Memory B cell (primary cell): ENCODE measurements around the gene RGL3.

Source experiments
- ATAC-seq: fragments of 150-1000 bp; cut with Tn5 transposase; 2 replicates; pipeline ENCODE4 v1.10.0; 2021; ENCODE audit warnings: low read depth, mild to moderate bottlenecking, moderate library complexity
- DNase-seq, 2 donors: peaks; one replicate each; pipeline ENCODE4 v3.0.0; 2022; ENCODE audit warnings: low spot score in 2 of 2
- H3K27ac Mint-ChIP-seq: one replicate; pipeline ENCODE4 v1.8.0; 2022; ENCODE audit warnings: mild to moderate bottlenecking, moderate library complexity, mixed read lengths
- H3K27me3 Mint-ChIP-seq: one replicate; pipeline ENCODE4 v1.8.0; 2022; ENCODE audit warnings: mixed read lengths
- H3K36me3 Mint-ChIP-seq: one replicate; pipeline ENCODE4 v1.8.0; 2022; ENCODE audit warnings: mild to moderate bottlenecking, mixed read lengths
- H3K4me1 Mint-ChIP-seq: one replicate; pipeline ENCODE4 v1.8.0; 2022; ENCODE audit warnings: mixed read lengths
- H3K4me3 Mint-ChIP-seq: one replicate; pipeline ENCODE4 v1.8.0; 2022; ENCODE audit warnings: mild to moderate bottlenecking, moderate library complexity, mixed read lengths
- H3K9me3 Mint-ChIP-seq: one replicate; pipeline ENCODE4 v1.8.0; 2022; ENCODE audit warnings: mixed read lengths

The RGL3 gene

DNA sequence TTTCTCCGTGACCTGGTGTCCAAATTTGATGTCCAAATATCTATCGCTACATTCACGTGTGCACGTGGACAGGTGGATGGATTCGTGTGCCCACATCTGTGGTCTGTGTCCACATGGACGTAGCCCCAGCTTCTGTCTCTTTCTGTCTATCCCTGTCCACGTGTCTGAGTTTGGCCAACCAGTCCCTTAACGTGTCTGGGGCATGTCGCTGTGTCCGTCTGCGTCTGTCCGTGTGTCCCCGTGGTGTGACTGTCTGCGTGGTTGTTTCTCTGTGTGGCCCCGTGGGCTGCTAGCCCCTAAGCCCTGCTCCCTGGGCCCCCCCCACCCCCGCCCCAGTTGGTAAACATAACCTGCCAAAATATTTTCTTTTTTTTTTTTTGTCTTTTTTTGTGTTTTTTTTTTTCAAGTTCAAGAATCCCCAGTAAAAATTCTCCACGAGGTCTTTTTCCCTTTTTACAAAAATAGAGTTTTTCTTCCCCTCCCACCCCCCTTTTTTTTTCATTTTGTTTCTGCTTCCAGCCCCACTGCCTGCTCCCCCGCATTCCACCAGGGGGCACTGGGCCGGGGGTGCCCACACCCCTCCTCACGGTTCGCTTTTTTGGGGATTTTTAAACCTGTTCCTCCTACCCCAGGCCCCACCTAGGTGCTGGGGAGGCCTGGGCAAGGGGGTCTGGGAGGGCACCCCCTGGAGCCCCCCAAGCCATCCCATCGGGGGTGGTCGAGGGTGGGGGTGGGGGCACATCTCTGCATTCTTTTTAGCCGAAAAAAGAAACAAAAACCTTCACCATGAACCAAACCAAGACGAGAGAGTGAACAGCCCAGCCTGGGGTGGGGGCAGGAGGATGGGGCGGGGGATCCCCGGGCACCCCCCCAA lies 34.6 kb upstream of the RGL3 start:
- DNase-seq, result no peak
- no peak overlapping the region for H3K4me3 Mint-ChIP-seq
- peaks cover 12% of the 10 kb centered on the region for H3K4me1 Mint-ChIP-seq
- peak; percentile 63 for ATAC-seq
- H3K27me3 Mint-ChIP-seq, result peaks cover 7% of the 10 kb centered on the region
- peaks cover 9% of the 10 kb centered on the region for H3K36me3 Mint-ChIP-seq
- no peak overlapping the region for H3K27ac Mint-ChIP-seq
- no peaks in the 10 kb centered on the region for H3K9me3 Mint-ChIP-seq

DNA sequence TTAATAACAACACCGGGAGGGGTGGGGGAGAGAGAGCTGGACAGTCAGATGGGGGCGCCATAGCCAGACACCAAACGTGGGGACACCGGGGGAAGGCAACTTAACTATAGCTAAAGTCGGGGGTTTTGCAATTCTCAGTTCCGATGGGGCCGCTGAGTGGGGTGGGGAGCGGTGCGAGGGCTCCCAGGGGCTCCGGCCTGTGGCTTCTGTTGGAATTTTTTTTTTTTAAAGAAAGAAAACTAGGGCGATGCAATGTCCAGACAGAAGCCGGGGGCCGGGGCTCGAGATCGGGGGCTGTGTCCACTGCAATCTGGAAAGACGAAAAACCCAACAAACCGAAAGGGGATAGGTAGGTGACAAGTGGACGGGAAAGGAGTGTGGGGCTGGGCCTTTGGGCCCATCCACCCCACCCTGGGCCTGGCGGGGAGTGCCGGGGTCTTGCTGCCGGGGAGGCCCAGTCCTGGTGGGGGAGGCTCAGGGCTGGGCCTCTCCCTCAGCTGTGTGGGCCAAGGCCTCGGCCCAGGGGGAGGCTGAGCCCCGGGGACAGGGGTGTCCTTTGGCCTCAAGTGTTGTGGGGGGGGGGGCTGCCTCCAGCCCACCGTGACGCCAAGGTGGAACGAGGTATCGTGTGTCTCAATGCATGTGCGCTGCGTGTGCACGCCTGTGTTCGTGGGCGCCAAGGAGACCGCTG lies 33.7 kb upstream of the RGL3 start:
- Mint-ChIP-seq H3K9me3 (no peaks in the 10 kb centered on the region), H3K27ac (no peak overlapping the region), H3K4me1 (peaks cover 12% of the 10 kb centered on the region), H3K4me3 (peak overlapping the region; percentile 16), H3K27me3 (peaks cover 4% of the 10 kb centered on the region), H3K36me3 (peaks cover 9% of the 10 kb centered on the region)
- no peak for DNase-seq
- no peak for ATAC-seq

DNA sequence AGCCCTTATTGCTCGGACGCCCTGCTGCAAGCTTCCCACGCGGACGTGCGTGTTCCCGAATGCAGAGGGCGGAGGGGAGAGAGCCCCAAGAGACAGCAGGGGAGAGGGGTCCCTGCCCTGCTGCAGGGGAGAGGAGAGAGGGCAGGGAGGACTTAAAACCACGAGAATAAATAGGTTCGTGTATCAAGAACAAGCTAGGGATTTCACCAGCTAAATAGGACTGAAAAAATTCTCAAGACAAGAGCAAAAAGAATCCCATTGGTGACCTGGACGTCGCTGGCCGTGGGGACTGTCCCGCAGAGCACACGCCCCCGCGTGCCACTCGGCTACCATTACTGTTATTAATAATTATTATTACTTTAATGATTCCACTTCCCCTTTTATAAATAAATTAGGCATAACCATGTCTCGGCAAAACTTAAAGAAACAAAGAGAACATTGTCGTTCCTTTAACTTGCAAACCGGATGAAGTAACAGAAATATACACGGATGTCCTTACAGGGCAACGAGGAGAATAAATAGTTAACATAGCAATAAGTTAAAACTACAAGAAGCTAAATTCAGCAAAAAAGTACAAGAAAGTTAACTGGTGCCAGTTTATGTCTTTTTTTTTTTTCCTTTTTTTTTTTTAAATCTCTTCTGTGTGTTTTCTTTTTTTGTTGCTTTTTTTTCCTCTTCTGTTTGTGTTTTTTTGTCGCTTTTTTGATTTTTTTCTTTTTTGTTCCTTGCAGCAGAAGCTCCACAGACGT lies 32.9 kb upstream of the RGL3 start:
- Mint-ChIP-seq H3K27ac (no peak overlapping the region), H3K36me3 (peaks cover 10% of the 10 kb centered on the region), H3K4me1 (peaks cover 12% of the 10 kb centered on the region), H3K27me3 (peaks cover 4% of the 10 kb centered on the region), H3K4me3 (peak overlapping the region; percentile 16), H3K9me3 (no peaks in the 10 kb centered on the region)
- DNase-seq, result no peak
- peak; percentile 34 for ATAC-seq

DNA sequence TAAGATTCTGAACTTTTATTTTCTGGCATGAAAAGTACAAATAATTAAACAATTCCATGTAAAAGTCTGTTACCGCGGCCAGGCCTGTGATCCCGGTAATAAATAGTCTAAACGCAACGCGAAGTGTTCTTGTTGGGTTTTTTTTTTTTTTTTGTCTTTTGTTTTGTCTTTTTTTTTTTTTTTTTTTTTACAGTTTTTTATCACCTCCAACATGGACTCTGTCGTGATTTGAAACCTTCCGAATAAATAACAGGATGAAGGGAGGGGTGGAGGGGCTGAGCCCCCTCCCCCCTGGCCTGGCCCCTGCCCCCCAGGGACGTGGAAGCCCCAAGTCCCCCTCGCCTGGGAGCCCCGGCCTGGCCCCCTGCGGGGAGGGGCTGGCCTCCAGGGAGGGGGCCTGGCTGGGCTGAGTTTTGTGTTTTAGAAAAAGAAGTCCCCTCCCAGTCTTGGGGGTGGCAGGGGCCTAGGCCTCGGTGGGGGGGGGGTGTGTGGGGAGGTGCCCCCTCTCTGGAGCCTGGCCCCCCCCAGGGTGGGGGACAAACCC lies 32.3 kb upstream of the RGL3 start:
- peaks cover 14% of the 10 kb centered on the region for H3K36me3 Mint-ChIP-seq
- H3K27ac Mint-ChIP-seq, result no peak overlapping the region
- peaks cover 16% of the 10 kb centered on the region for H3K4me1 Mint-ChIP-seq

DNA sequence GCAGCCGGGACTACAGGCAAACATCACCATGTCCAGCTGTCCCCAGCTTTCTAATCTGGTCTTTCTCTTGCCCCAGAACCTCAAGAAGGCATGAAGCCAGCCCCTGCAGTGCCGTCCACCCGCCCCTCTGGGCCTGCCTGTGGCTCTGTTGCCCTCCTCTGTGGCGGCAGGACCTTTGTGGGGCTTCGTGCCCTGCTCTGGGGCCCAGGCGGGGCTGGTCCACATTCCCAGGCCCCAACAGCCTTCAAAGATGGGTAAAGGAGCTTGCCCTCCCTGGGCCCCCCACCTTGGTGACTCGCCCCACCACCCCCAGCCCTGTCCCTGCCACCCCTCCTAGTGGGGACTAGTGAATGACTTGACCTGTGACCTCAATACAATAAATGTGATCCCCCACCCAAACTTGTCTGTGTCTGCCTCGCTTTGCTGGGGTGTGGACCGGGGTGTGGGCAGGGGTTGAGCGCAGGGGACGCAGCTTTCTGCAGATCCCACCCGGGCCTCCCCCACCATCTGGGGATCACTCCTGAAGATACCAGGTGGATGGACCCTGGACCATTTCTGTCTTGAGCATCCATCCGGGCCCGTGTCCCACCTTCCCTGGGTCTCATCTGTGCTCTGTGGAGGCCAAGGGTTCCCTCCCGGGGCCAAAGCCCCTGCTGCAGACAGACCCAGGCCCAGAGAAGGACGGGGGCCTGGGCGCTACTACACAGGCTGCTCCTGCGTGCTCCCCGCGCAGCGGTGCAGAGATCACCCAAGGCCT lies 31.6 kb upstream of the RGL3 start:
- H3K4me3 Mint-ChIP-seq, result no peak overlapping the region
- no peaks in the 10 kb centered on the region for H3K9me3 Mint-ChIP-seq
- H3K4me1 Mint-ChIP-seq, result peaks cover 16% of the 10 kb centered on the region
- H3K27ac Mint-ChIP-seq, result no peak overlapping the region
- peaks cover 4% of the 10 kb centered on the region for H3K27me3 Mint-ChIP-seq
- H3K36me3 Mint-ChIP-seq, result peaks cover 14% of the 10 kb centered on the region
- DNase-seq, result no peak
- ATAC-seq, result no peak

More for the DNA sequence above, 32.3 kb upstream of the RGL3 start:
- no peak for ATAC-seq
- H3K9me3 Mint-ChIP-seq, result no peaks in the 10 kb centered on the region
- no peak overlapping the region for H3K4me3 Mint-ChIP-seq
- no peak for DNase-seq
- H3K27me3 Mint-ChIP-seq, result peaks cover 4% of the 10 kb centered on the region

DNA sequence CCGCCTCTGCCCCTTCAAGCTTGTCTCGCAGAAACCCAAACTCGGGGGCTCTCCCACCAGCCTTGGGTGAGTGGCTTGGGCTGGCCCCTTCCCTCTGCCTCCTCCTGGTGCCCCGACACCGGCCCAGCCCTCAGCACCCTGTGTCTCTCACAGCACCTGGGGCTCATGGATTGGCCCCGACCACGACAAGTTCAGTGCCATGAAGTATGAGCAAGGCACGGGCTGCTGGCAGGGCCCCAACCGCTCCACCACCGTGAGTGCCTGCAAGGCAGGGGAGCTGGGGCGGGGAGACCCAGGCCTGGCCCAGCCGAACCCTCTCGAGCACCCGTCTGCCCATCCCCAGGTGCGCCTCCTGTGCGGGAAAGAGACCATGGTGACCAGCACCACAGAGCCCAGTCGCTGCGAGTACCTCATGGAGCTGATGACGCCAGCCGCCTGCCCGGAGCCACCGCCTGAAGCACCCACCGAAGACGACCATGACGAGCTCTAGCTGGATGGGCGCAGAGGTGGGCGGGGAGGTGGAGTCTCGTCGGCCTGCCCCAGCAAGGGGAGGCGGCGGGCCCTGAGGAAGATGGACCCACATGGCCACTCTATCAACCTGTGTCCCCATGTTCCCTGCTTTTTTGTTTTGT lies 29.9 kb upstream of the RGL3 start:
- H3K4me1 Mint-ChIP-seq, result peaks cover 18% of the 10 kb centered on the region
- ATAC-seq, result no peak

DNA sequence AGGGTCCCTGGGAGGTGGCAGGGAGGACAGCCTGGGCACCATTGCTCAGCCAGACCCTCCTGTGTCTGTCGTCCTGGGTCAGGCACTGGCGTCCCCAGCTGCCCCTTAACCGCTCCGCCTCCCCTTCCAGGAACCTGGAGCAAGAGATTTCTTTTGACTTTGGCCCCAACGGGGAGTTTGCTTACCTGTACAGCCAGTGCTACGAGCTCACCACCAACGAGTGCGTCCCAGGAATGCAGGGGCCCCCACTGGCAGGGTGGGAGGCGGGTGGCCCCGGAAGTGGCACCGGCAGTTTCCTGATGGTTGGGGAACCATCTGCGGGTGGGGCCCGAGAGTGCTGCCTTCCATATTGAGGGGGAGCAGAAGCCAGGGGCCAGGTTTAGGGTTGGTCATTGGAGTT lies 29.3 kb upstream of the RGL3 start:
- H3K27ac Mint-ChIP-seq, result no peak overlapping the region
- ATAC-seq (no peak), DNase-seq (no peak)
- no peak overlapping the region for H3K4me3 Mint-ChIP-seq
- no peaks in the 10 kb centered on the region for H3K9me3 Mint-ChIP-seq
- peaks cover 16% of the 10 kb centered on the region for H3K4me1 Mint-ChIP-seq
- peaks cover 3% of the 10 kb centered on the region for H3K27me3 Mint-ChIP-seq
- peaks cover 26% of the 10 kb centered on the region for H3K36me3 Mint-ChIP-seq

More for the DNA sequence above, 29.9 kb upstream of the RGL3 start:
- Mint-ChIP-seq H3K9me3 (no peaks in the 10 kb centered on the region), H3K27ac (no peak overlapping the region), H3K27me3 (peaks cover 4% of the 10 kb centered on the region), H3K4me3 (no peak overlapping the region), H3K36me3 (peaks cover 24% of the 10 kb centered on the region)
- DNase-seq, result no peak

DNA sequence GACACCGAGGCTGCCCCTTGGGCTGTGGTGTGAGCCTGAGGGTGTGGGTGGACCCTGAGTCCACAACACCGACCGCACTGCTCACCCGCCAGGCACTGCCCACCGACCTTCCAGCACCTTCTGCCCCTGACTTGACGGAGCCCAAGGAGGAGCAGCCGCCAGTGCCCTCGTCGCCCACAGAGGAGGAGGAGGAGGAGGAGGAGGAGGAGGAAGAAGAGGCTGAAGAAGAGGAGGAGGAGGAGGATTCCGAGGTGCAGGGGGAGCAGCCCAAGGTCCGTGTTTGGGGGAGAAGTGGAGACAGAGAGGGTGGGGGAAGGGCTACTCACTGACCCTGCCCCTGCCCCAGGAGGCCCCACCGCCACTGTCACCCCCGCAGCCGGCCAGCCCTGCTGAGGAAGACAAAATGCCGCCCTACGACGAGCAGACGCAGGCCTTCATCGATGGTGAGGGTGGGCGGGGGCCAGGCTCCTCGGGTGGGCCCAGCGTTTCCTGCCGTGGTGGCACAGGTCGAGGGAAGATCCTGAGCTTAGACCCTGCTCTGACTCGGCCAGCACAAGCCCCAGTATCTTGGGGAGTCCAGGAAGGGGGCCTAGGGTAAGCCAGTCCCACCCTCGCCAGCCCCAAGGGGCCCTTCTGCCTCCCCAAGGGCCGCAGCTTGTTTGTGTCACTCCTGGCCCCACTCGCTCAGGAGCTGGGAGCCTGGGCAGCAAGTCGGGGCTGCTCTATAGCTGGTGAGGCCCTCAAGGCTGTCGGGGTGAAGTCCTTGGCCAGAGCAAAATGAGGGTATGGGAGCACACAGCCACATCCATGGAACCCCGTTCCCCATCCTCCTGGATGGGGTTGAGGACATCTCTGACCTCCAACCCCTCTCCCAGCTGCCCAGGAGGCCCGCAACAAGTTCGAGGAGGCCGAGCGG lies 28.5 kb upstream of the RGL3 start:
- Mint-ChIP-seq H3K27ac (no peak overlapping the region), H3K36me3 (peaks cover 26% of the 10 kb centered on the region), H3K9me3 (no peaks in the 10 kb centered on the region), H3K4me3 (no peak overlapping the region), H3K27me3 (peaks cover 1% of the 10 kb centered on the region), H3K4me1 (peaks cover 13% of the 10 kb centered on the region)
- DNase-seq, result no peak
- ATAC-seq, result no peak

DNA sequence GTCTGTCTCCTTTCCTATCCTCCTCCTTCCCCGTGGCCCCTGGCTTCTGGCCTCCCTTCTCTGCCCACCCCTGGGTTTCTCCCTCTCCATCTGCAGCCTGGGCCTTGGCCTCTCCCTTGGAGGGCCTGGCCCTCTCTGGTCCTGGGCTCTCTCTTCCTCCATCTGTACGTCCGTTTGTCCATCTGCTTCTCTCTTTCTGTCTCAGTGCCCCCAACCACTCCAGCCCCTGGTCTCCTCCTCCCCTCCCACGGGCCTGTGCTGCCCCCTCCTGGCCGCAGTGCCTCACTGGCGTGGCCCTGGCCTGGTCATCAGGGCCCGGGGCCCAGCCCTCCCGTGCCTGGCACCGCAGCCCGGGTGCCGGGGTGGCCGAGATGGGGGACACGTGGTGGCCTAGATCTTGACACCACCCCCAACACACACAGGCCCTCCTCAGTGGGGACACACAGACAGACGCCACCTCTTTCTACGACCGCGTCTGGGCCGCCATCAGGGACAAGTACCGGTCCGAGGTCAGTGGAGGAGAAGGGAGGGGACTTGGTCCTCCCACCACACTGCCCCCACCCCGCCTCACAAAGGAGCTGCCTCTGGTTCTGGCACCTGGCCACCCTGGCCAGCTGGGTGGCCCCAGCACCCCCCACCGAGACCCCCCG lies 27.7 kb upstream of the RGL3 start:
- Mint-ChIP-seq H3K4me3 (no peak overlapping the region), H3K4me1 (peaks cover 10% of the 10 kb centered on the region), H3K36me3 (peaks cover 31% of the 10 kb centered on the region), H3K27me3 (no peaks in the 10 kb centered on the region), H3K27ac (peak overlapping the region; percentile 81), H3K9me3 (no peaks in the 10 kb centered on the region)
- DNase-seq (peak; percentile 41 to 72), ATAC-seq (peak; percentile 78)

DNA sequence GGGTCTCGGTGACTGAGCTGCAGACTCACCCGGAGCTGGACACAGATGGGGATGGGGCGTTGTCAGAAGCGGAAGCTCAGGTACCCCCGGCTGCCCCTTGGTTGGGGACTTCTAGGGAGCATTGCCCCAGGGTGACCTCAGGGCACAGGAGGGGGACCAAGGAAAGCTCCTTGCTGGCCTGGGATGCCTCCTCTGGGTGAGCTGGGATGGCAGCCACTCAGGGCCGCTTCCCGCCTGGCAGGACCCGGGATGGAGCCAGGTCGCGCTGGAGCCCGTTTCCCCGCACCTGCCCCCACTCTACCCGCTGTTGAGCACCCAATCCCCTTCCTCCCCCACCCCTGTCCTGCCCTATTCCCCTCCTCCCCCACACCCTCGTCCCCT lies 27.1 kb upstream of the RGL3 start:
- Mint-ChIP-seq H3K36me3 (peaks cover 34% of the 10 kb centered on the region), H3K27me3 (no peaks in the 10 kb centered on the region)
- ATAC-seq, result no peak

DNA sequence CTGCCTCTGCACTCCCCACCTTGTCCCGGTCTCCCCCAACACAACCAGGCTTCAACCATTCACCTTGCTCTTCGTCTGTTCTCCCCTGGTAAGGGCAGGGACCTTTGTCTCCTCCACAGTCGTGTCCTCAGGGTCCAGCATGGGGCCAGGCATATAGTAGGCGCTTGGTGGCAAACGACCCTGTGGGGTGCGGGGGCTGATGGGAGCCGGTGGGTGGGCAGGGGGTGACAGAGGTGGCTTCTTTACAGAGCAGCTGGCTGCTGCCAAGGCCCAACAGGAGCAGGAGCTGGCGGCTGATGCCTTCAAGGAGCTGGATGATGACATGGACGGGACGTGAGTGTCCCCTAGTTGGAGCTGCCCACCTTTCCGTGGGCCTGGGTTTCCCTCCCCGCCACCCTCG lies 26.0 kb upstream of the RGL3 start:
- Mint-ChIP-seq H3K9me3 (no peaks in the 10 kb centered on the region), H3K4me3 (no peak overlapping the region), H3K36me3 (peaks cover 37% of the 10 kb centered on the region), H3K4me1 (peaks cover 14% of the 10 kb centered on the region), H3K27ac (no peak overlapping the region), H3K27me3 (no peaks in the 10 kb centered on the region)
- no peak for ATAC-seq
- no peak for DNase-seq

More for the DNA sequence above, 27.1 kb upstream of the RGL3 start:
- Mint-ChIP-seq H3K4me3 (no peak overlapping the region), H3K9me3 (no peaks in the 10 kb centered on the region), H3K27ac (peak overlapping the region; percentile 81), H3K4me1 (peaks cover 10% of the 10 kb centered on the region)
- DNase-seq, result no peak

DNA sequence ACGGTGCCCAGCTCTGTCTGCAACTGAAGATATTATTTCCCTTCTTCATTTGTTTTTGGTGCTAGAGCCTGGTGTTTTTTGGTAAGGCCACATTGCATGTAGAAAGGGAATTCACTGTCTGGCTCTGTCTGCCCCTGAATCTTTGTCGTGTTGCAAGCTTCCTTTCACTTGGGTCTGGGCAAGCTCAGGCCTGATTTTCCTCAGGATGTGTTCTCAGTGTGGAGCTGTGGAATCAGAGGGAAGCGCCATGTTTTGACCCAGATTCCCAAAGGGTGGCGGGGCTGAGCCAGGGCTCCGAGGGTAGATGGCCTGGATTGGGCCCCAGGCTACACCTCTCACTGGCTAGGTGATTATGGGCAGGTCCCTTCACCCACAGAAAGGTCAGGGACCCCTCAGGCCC lies 24.9 kb upstream of the RGL3 start:
- peaks cover 14% of the 10 kb centered on the region for H3K4me1 Mint-ChIP-seq
- ATAC-seq (no peak), DNase-seq (no peak)
- H3K27me3 Mint-ChIP-seq, result no peaks in the 10 kb centered on the region
- no peak overlapping the region for H3K27ac Mint-ChIP-seq
- H3K9me3 Mint-ChIP-seq, result no peaks in the 10 kb centered on the region
- H3K4me3 Mint-ChIP-seq, result no peak overlapping the region
- peaks cover 33% of the 10 kb centered on the region for H3K36me3 Mint-ChIP-seq
